SH-SY5Y (cell line): Measurements from ENCODE around the gene F2RL1.

ENCODE experiments used
- GATA2 ChIP-seq: IDR thresholded peaks from 2 replicates; pipeline ENCODE4 v1.6.1; 2011; ENCODE audit warnings: mild to moderate bottlenecking, low read depth, low read length
- GATA3 ChIP-seq: IDR thresholded peaks from 2 replicates; pipeline ENCODE4 v1.6.1; 2011; ENCODE audit warnings: low read depth, mild to moderate bottlenecking, low read length, moderate library complexity

F2RL1 gene, protein sequence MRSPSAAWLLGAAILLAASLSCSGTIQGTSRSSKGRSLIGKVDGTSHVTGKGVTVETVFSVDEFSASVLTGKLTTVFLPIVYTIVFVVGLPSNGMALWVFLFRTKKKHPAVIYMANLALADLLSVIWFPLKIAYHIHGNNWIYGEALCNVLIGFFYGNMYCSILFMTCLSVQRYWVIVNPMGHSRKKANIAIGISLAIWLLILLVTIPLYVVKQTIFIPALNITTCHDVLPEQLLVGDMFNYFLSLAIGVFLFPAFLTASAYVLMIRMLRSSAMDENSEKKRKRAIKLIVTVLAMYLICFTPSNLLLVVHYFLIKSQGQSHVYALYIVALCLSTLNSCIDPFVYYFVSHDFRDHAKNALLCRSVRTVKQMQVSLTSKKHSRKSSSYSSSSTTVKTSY

GRCh38 chr5:76818844-76819831, at the start of gene F2RL1:
F2RL1 (plus strand) TSS chr5:76819030; CDS start chr5:76819183, 153 bp downstream.
- TF ChIP-seq GATA2: no peak

- no peak for TF ChIP-seq GATA3
- TF ChIP-seq GATA2: no peak
Observed at GRCh38 chr5:76771705-76772405, 47.0 kb upstream of the F2RL1 start.

- TF ChIP-seq GATA3 (no peak), GATA2 (no peak)
Observed at GRCh38 chr5:76775921-76776320, 42.9 kb upstream of the F2RL1 start.

DNA sequence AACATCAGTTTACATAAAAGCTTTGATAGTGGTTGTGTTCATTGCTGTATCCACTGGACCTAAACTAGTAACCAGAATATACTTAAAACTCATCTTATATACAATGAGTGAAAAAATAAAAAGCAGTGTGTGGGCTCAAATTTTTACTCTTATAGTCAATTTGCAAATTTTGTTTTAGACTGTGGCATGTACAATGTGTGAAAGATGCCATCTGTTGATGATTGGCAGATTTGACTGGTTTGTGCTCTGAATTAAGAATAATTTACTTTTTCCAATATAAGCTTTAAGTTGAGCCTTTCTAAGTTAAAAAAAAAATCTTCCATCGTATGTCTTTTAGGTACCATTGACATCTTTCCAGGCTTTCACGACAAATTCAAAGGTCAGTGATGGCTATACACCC, 42.4 kb upstream of the F2RL1 start:
- TF ChIP-seq GATA3 (no peak), GATA2 (no peak)

DNA sequence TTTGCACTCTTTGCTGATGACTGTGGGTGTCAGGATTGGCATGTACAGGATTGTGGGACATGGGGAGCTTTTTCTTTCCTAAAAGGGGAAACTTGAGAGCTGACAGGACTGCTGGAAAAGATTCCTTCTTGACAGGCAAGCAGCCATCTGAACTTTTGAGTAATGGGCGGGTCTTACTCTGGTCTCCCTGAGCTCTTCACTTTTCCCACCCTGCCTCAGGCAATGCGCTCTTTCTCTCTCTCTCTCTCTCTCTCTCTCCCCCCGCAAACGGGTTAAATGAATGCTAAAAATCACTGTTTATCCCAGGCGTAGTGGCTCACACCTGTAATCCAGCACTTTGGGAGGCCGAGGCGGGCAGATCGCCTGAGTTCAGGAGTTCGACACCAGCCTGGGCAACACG, 37.1 kb upstream of the F2RL1 start:
- TF ChIP-seq GATA3 (no peak), GATA2 (no peak)

- no peak for TF ChIP-seq GATA2
- no peak for TF ChIP-seq GATA3
Observed at GRCh38 chr5:76782444-76782843, 36.4 kb upstream of the F2RL1 start.

DNA sequence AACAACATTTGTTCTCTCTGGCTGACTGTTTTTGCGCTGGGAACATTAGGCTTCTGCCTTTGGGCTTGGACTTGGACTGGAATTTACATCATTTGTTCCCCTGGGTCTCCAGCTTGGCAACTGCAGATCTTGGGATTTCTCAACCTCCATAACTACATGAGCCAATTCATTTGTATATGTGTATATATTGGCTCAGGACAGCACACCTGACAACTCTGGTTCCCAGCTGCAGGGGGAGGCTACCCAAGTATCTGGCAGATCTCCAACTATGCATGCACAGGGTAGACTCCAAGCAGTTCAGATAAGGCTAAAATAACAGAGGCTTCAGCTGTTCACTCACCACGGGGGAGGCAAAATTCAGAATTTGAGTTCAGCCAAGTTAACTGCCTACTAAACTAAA, 31.6 kb upstream of the F2RL1 start:
- no peak for TF ChIP-seq GATA3
- TF ChIP-seq GATA2: no peak

DNA sequence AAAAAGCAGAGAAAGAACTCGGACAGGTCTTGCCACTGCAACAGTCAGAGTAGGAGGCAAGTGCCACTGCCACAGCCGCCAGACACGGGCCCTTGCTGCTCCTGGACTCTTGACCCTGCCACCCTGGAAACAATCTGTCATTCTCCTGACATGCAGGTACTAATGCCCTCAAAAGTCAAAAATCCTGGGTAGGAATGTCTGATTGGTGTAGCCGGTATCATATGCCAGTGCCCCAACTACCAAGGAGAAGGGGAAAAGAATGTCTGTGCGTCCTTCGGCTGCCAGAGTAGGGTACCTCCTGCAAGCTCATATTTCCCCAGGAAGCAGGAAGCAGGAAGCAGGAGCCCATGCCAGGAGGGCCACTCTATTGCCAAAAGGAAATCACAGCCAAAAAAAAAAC, 30.5 kb upstream of the F2RL1 start:
- TF ChIP-seq GATA2: no peak
- TF ChIP-seq GATA3: no peak

GRCh38 chr5:76789991-76790581, 28.7 kb upstream of the F2RL1 start:
- TF ChIP-seq GATA3 (no peak), GATA2 (no peak)

DNA sequence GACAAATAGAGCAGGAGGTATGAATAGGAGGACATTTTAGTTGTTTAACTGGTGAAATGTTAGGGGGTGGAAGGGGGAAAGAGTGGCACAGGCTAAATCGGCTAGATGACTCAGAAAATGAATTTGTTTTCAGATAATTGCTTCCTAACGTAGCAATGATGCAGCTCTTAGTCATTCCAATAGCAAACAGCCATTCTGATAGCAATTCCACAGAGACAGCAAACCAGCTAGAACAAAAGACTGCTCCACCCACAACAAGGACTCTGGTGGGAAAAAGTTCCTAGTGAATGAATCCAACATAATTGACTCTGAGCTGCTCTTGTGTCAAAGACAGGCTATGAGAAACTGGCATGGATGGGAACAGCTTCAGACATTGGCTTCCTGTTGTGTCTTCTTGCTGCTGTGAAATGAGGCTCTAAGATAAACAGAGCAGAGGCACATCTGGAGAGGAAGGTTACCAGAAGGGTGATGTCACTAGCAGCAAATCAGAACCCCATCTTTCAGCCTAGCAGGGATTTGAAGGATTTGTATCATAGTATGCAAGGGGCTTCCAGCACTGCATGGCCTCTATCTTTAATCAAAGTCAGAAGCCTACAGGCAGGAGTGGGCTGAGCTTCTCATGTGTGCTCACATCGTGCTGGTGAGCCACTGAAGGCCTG, 28.1 kb upstream of the F2RL1 start:
- no peak for TF ChIP-seq GATA2
- TF ChIP-seq GATA3: no peak

GRCh38 chr5:76791461-76791860, 27.4 kb upstream of the F2RL1 start:
- TF ChIP-seq GATA2 (no peak), GATA3 (no peak)

DNA sequence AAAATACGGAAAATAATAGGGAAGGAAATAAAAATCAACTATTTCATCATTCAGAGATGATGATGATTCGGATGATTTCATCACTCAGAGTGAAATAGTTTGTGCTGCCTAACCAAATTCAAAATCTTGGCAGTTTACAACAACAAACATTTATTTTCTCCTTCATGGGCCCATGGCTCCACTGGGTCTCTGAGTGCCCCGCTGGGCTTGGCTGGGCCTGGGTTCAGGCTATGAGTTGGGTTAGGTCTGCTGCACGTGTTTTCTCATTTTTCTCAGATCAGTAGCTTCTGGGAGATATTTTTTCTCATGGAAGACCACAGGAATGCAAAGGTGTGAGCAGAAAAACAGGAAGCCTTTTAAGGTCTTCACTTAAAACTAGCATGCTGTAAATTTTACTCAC, 24.0 kb upstream of the F2RL1 start:
- TF ChIP-seq GATA2 (no peak), GATA3 (no peak)

- no peak for TF ChIP-seq GATA2
- TF ChIP-seq GATA3: no peak
Observed at GRCh38 chr5:76799588-76799987, 19.2 kb upstream of the F2RL1 start.
